MCF 10A (cell line): ENCODE results near the gene DSCAML1. TPM values are rescaled to one million over a fixed set of nuclear protein-coding genes. Genes with fewer than 3 reads are reported as not detected.

Experiments
- BruUV-seq: library from RNA; stranded (reverse); fragments of 400-500 nt; replicated peaks from 2 replicates; lab custom pipeline; 2021; lab: Mats Ljungman, UMichigan
- CTCF ChIA-PET: fragments of 300-600 bp; sonication (Branson Sonifier 250); formaldehyde crosslinking; extraction: SDS; loops from one replicate; lab custom pipeline; 2021; ENCODE audit warnings: antibody characterized with exemption, inconsistent platforms; lab: Yijun Ruan, JAX
- POLR2A ChIA-PET: fragments of 300-600, 350-650 bp; sonication (Branson Sonifier 250); formaldehyde crosslinking; extraction: SDS; loops from one replicate; lab custom pipeline; 2020; ENCODE audit warnings: antibody characterized with exemption, inconsistent platforms; lab: Yijun Ruan, JAX
- DNase-seq: peaks from one replicate; pipeline ENCODE4 v3.0.0-alpha.2; 2018; ENCODE audit not compliant: unreplicated experiment
- H3K27ac Mint-ChIP-seq: one replicate; pipeline ENCODE4 v1.8.0; 2022; ENCODE audit warnings: mild to moderate bottlenecking, low read depth, mixed read lengths; ENCODE audit not compliant: unreplicated experiment
- H3K27me3 Mint-ChIP-seq: one replicate; pipeline ENCODE4 v1.8.0; 2022; ENCODE audit warnings: mixed read lengths; ENCODE audit not compliant: insufficient read depth, unreplicated experiment
- H3K36me3 Mint-ChIP-seq: one replicate; pipeline ENCODE4 v1.8.0; 2022; ENCODE audit warnings: mild to moderate bottlenecking, moderate library complexity, mixed read lengths; ENCODE audit not compliant: insufficient read depth, unreplicated experiment
- H3K4me1 Mint-ChIP-seq: one replicate; pipeline ENCODE4 v1.8.0; 2022; ENCODE audit warnings: mixed read lengths; ENCODE audit not compliant: insufficient read depth, unreplicated experiment
- H3K4me3 Mint-ChIP-seq: one replicate; pipeline ENCODE4 v1.8.0; 2022; ENCODE audit warnings: mild to moderate bottlenecking, moderate library complexity, mixed read lengths; ENCODE audit not compliant: unreplicated experiment
- H3K9me3 Mint-ChIP-seq: one replicate; pipeline ENCODE4 v1.8.0; 2022; ENCODE audit warnings: mixed read lengths; ENCODE audit not compliant: unreplicated experiment
- intact Hi-C: fragments of 100-400 bp; cut with micrococcal nuclease; formaldehyde crosslinking; loops from 2 replicates; pipeline ENCODE4 v1.14.1; 2022
- total RNA-seq: library from RNA; stranded (reverse); gene quantifications from 2 replicates; pipeline ENCODE4 v1.2.3, GENCODE V29; 2022
- TF ChIP-seq, protein P1 (sequence below): fragments of 200-600 bp; IDR thresholded peaks from one replicate; pipeline ENCODE4 v1.8.0; 2022; ENCODE audit warnings: antibody characterized with exemption, mild to moderate bottlenecking; ENCODE audit not compliant: unreplicated experiment

Gene DSCAML1
- total RNA-seq, 1 experiment from 2014 or later: not detected

DNA sequence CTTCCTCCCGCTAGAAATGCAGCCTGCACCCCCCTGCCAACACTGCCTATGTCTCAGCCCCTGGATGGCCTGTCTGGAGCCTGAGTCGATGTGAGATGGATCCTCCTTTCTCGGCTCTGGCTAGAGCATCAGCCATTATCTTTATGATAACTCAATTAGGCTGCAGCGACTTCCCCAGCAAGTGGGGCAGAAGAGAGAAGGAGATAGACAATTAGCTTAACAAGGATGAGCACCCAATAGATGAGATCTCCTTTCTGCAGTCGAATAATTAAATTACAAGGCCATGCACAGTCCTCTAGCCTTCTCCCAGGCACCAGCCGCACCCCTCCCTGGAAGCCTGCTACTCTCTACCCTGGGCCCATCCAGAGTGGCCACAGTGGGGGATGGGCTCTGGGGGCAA, 290.0 kb downstream of the DSCAML1 start:
- POLR2A ChIA-PET: no interaction called here

DNA sequence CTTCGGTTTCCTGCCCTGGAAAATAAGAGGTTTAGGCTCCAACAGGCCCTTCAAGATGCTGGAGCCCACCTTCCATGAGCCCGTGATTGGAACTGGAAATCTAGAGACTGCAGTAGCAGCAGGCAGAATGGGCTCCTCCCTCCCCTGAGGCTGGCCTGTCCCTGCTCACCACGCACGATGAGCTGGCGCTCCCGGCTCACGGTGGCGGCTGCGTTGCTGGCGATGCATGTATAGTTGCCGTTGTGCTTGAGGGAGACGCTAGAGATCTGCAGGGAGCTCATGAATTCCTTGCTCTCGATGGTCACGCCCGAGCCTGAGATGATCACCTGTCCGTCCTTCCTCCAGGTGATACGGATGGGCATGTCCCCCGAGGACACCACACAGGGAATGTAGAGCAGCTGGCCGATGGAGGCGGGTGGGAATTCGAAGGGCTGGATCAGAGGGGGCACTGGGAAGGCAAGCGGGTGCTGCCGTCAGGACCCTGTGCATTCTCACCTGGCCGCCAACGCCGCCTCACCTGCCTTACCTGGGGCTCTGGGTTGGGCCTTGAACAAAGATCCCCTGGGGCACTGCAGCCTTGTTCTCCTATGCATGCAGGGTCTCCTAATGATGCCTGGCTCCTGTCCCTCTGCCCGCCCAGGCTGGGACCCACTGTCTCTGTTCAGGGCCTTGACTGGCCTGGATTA, 291.6 kb downstream of the DSCAML1 start:
- CTCF ChIA-PET: no interaction called here
- intact Hi-C loops: no loop called here
- H3K27me3 Mint-ChIP-seq: peaks cover 59% of the 10 kb centered on the region

More for the DNA sequence above, 290.0 kb downstream of the DSCAML1 start:
- Mint-ChIP-seq H3K27ac (no peak overlapping the region), H3K4me1 (no peaks in the 10 kb centered on the region), H3K4me3 (no peak overlapping the region), H3K27me3 (peaks cover 59% of the 10 kb centered on the region), H3K36me3 (no peaks in the 10 kb centered on the region), H3K9me3 (no peaks in the 10 kb centered on the region)
- no TSS peak for BruUV-seq
- CTCF ChIA-PET: no interaction called here
- intact Hi-C loops: no loop called here
- TF ChIP-seq, protein P1, sequence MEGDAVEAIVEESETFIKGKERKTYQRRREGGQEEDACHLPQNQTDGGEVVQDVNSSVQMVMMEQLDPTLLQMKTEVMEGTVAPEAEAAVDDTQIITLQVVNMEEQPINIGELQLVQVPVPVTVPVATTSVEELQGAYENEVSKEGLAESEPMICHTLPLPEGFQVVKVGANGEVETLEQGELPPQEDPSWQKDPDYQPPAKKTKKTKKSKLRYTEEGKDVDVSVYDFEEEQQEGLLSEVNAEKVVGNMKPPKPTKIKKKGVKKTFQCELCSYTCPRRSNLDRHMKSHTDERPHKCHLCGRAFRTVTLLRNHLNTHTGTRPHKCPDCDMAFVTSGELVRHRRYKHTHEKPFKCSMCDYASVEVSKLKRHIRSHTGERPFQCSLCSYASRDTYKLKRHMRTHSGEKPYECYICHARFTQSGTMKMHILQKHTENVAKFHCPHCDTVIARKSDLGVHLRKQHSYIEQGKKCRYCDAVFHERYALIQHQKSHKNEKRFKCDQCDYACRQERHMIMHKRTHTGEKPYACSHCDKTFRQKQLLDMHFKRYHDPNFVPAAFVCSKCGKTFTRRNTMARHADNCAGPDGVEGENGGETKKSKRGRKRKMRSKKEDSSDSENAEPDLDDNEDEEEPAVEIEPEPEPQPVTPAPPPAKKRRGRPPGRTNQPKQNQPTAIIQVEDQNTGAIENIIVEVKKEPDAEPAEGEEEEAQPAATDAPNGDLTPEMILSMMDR: no peak
- DNase-seq: no peak

DNA sequence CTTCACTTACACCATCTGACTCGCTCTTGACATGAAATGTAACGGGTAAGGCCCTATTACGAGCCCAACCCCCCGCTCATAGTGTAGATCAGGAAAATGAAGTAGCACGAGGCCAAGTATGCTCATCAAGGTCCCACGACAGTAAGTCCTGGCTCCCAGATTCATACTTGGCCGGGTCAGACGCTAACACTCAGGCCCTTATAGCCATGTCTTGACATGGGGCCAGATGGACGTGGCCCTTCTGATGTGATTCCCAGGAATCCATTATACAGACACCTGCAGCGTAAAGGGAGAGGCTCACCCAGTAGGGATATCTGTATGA, 294.3 kb downstream of the DSCAML1 start:
- Mint-ChIP-seq H3K4me1 (peaks cover 4% of the 10 kb centered on the region), H3K27me3 (peaks cover 50% of the 10 kb centered on the region), H3K36me3 (no peaks in the 10 kb centered on the region), H3K4me3 (no peak overlapping the region), H3K9me3 (no peaks in the 10 kb centered on the region), H3K27ac (no peak overlapping the region)
- no peak for DNase-seq
- ChIA-PET POLR2A (no interaction called here), CTCF (interaction anchor here (1.9 kb wide), 1 partner anchor 76 kb away, joined by 5 read pairs; no protein-coding TSS in a partner anchor)
- no TSS peak for BruUV-seq
- TF ChIP-seq, protein P1: no peak
- intact Hi-C loops: no loop called here

More for the DNA sequence above, 291.6 kb downstream of the DSCAML1 start:
- no peak for DNase-seq
- Mint-ChIP-seq H3K27ac (no peak overlapping the region), H3K36me3 (no peaks in the 10 kb centered on the region), H3K4me3 (no peak overlapping the region), H3K9me3 (no peaks in the 10 kb centered on the region), H3K4me1 (peaks cover 4% of the 10 kb centered on the region)
- TF ChIP-seq, protein P1: no peak
- BruUV-seq: no TSS peak
- POLR2A ChIA-PET: no interaction called here

DNA sequence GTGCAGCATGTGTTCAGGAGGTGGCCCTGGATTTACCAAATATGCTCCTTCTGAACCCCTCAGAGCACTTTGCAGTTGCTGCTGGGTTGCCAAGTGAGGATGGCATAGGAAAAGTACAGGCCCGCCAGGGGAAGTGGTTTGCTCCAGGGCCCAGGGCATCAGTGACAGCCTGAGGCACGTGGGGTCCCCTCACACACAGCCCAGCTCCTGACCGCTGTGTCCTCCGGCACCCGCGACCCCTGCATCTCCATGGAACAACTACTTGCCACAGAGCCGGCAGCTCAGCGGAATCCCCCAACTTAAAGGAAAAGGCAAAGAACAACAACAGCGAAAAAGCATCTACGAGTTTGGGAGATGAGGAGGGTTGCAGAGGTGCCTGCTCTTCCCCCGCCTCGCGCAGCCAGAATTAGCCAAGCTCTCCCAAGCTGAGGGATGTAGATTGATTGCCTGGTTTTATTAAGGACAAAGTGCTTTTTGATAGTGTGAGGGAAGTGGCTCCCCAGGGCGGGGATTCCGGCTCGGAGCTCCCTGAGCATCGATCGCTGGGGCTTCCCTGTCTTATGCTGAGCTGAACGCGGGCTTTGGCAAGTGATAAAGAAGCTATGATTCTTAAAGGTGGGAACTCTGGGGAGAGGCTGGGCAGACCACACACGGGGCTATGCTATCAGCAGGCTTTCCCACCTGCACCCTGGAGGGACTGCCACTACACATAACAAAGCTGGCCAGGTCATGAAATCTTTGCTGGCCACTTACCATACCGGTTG, 294.8 kb downstream of the DSCAML1 start:
- H3K36me3 Mint-ChIP-seq: no peaks in the 10 kb centered on the region
- CTCF ChIA-PET: interaction anchor here (1.9 kb wide), 1 partner anchor 76 kb away, joined by 5 read pairs; no protein-coding TSS in a partner anchor
- intact Hi-C loops: no loop called here
- H3K4me3 Mint-ChIP-seq: no peak overlapping the region
- POLR2A ChIA-PET: no interaction called here
- no TSS peak for BruUV-seq
- no peak overlapping the region for H3K27ac Mint-ChIP-seq
- no peak for DNase-seq
- peaks cover 4% of the 10 kb centered on the region for H3K4me1 Mint-ChIP-seq
- TF ChIP-seq, protein P1: no peak
- H3K9me3 Mint-ChIP-seq: no peaks in the 10 kb centered on the region
- peaks cover 50% of the 10 kb centered on the region for H3K27me3 Mint-ChIP-seq
